ENCODE results near the gene PEX5L. TPM values are rescaled to one million over a fixed set of nuclear protein-coding genes. Genes with fewer than 3 reads are reported as not detected.

Gene PEX5L
- polyA plus RNA-seq, 1 of the 3 experiments (the other 2 are of a cell fraction), result not detected

- no peak for TF ChIP-seq USF2 (IDR thresholded peaks at IDR 0.05; ENCODE audit: borderline replicate concordance, low read depth, low read length)
Measured at GRCh38 chr3:179880868-179881267, 155.9 kb downstream of the PEX5L start (continued).

DNA sequence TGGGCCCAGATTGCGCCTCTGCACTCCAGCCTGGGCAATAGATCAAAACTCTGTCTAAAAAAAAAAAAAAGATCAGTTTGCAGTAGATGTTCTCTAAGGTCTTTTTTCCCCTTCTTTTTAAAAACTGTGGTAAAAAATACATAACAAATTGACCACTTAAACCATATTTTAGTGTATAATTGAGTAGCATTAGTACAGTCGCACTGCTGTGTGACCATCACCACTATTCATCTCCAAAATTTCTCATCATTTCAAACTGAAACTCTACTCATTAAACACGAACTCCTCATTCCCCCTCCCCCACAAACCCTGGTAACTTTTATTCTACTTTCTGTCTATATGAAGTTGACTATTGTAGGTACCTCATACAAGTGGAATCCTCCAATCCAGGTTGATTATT, 160.3 kb downstream of the PEX5L start:
- Histone ChIP-seq H3K4me3 (ENCODE audit: low read depth in 2 of 2, low read length in 1 of 2) (no peak overlapping the region), H3K9me3 (no peaks in the 10 kb centered on the region), H3K4me1 (ENCODE audit: control insufficient read depth in 1 of 2, insufficient read depth in 2 of 2, low read depth in 1 of 2, low read length in 1 of 2) (no peaks in the 10 kb centered on the region), H3F3A (replicated peaks; ENCODE audit: insufficient read depth) (no peaks in the 10 kb centered on the region), H3K9me2 (no peaks in the 10 kb centered on the region), H3K4me2 (no peak overlapping the region), H4K20me1 (ENCODE audit: insufficient read depth) (no peaks in the 10 kb centered on the region), H3K27me3 (ENCODE audit: insufficient read depth) (no peaks in the 10 kb centered on the region), H3K27ac (ENCODE audit: low read depth in 2 of 2, low read length in 1 of 2) (no peak overlapping the region), H3K9ac (no peak overlapping the region), H2AFZ (ENCODE audit: low read depth) (no peak overlapping the region), H3K36me3 (replicated peaks in 1 of 2; ENCODE audit: control insufficient read depth in 1 of 2, insufficient read depth in 2 of 2, low read length in 1 of 2) (no peaks in the 10 kb centered on the region), H3K79me2 (ENCODE audit: insufficient read depth) (no peaks in the 10 kb centered on the region; the same call in 1 of the 2 replicates)
- TF ChIP-seq, protein P1, sequence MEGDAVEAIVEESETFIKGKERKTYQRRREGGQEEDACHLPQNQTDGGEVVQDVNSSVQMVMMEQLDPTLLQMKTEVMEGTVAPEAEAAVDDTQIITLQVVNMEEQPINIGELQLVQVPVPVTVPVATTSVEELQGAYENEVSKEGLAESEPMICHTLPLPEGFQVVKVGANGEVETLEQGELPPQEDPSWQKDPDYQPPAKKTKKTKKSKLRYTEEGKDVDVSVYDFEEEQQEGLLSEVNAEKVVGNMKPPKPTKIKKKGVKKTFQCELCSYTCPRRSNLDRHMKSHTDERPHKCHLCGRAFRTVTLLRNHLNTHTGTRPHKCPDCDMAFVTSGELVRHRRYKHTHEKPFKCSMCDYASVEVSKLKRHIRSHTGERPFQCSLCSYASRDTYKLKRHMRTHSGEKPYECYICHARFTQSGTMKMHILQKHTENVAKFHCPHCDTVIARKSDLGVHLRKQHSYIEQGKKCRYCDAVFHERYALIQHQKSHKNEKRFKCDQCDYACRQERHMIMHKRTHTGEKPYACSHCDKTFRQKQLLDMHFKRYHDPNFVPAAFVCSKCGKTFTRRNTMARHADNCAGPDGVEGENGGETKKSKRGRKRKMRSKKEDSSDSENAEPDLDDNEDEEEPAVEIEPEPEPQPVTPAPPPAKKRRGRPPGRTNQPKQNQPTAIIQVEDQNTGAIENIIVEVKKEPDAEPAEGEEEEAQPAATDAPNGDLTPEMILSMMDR (IDR thresholded peaks at IDR 0.05), result no peak
- no peak for TF ChIP-seq JUND (IDR thresholded peaks at IDR 0.05)
- TF ChIP-seq FOXM1 (IDR thresholded peaks at IDR 0.05; ENCODE audit: low read depth), result no peak
- no peak for TF ChIP-seq MEF2A (IDR thresholded peaks at IDR 0.05; ENCODE audit: borderline replicate concordance, low read depth)
- TF ChIP-seq, protein P2, sequence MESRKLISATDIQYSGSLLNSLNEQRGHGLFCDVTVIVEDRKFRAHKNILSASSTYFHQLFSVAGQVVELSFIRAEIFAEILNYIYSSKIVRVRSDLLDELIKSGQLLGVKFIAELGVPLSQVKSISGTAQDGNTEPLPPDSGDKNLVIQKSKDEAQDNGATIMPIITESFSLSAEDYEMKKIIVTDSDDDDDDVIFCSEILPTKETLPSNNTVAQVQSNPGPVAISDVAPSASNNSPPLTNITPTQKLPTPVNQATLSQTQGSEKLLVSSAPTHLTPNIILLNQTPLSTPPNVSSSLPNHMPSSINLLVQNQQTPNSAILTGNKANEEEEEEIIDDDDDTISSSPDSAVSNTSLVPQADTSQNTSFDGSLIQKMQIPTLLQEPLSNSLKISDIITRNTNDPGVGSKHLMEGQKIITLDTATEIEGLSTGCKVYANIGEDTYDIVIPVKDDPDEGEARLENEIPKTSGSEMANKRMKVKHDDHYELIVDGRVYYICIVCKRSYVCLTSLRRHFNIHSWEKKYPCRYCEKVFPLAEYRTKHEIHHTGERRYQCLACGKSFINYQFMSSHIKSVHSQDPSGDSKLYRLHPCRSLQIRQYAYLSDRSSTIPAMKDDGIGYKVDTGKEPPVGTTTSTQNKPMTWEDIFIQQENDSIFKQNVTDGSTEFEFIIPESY (IDR thresholded peaks at IDR 0.05; ENCODE audit: borderline replicate concordance, low read depth), result no peak
- no peak for TF ChIP-seq GATA2 (CRISPR knock-in tag; IDR thresholded peaks at IDR 0.05)
- no peak for TF ChIP-seq EZH2phosphoT487 (IDR thresholded peaks at IDR 0.05; ENCODE audit: borderline replicate concordance, low read depth)
- DNase-seq, result no peak
- ChIA-PET CTCF (no interaction called here), POLR2A (no interaction called here)
- 47% methylated on average over 3 of the region's 3 CpGs for WGBS (ENCODE audit: low lambda C conversion rate)

DNA sequence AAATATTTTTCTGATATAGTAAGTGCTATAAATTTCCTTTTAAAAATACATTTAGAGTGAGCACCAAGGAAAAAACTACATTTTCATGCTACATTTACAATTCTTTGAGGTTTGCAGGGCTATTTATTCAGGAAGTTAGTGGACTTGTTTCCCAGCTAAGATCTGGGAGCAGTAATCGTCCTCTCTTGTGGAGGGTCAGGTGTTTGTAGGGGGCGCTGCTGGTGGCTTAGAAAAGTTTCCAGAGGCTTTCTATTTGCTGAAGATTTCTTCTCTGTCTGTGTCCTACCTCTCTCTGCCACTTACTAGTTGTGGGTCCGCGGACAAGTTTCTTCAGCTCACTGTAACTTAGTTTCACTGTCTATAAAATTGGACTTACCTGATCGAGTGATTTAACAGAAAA, 163.9 kb downstream of the PEX5L start:
- Histone ChIP-seq H3K4me2 (no peak overlapping the region), H3K9me2 (no peaks in the 10 kb centered on the region), H3K27ac (ENCODE audit: low read depth in 2 of 2, low read length in 1 of 2) (no peak overlapping the region), H3K4me1 (ENCODE audit: control insufficient read depth in 1 of 2, insufficient read depth in 2 of 2, low read depth in 1 of 2, low read length in 1 of 2) (no peaks in the 10 kb centered on the region; a peak in 1 of 4 replicates), H3K9ac (no peak overlapping the region), H2AFZ (ENCODE audit: low read depth) (no peak overlapping the region), H3K4me3 (ENCODE audit: low read depth in 2 of 2, low read length in 1 of 2) (no peak overlapping the region), H4K20me1 (ENCODE audit: insufficient read depth) (no peaks in the 10 kb centered on the region), H3K27me3 (ENCODE audit: insufficient read depth) (no peaks in the 10 kb centered on the region), H3K36me3 (replicated peaks in 1 of 2; ENCODE audit: control insufficient read depth in 1 of 2, insufficient read depth in 2 of 2, low read length in 1 of 2) (no peaks in the 10 kb centered on the region), H3K79me2 (ENCODE audit: insufficient read depth) (no peaks in the 10 kb centered on the region), H3F3A (replicated peaks; ENCODE audit: insufficient read depth) (no peaks in the 10 kb centered on the region), H3K9me3 (no peaks in the 10 kb centered on the region)
- ChIA-PET POLR2A (no interaction called here), CTCF (interaction anchor here (1.2 to 2.2 kb wide), 6 partner anchors 8 to 123 kb away, joined by 3 to 6 read pairs (median 4); no protein-coding TSS in a partner anchor)
- WGBS (ENCODE audit: low lambda C conversion rate), result 75% methylated on average over 5 of the region's 5 CpGs
- DNase-seq, result no peak
- no peak for TF ChIP-seq USF2 (IDR thresholded peaks at IDR 0.05; ENCODE audit: borderline replicate concordance, low read depth, low read length)
- TF ChIP-seq NRF1 (IDR thresholded peaks at IDR 0.05; ENCODE audit: low read depth, low read length), result no peak
- TF ChIP-seq TEAD4 (IDR thresholded peaks at IDR 0.05; ENCODE audit: borderline replicate concordance, insufficient read depth), result no peak
- no peak for TF ChIP-seq ELF1 (IDR thresholded peaks at IDR 0.05)
- TF ChIP-seq GATA2 (CRISPR knock-in tag; IDR thresholded peaks at IDR 0.05), result no peak
- no peak for TF ChIP-seq TAF1 (IDR thresholded peaks at IDR 0.05; ENCODE audit: borderline replicate concordance, low read depth, low read length)
- no peak for TF ChIP-seq SIN3A (IDR thresholded peaks at IDR 0.05; ENCODE audit: borderline replicate concordance, low read depth, low read length)
- no peak for TF ChIP-seq POLR2AphosphoS5 (IDR thresholded peaks at IDR 0.05; ENCODE audit: low read depth, low read length)
- TF ChIP-seq FOSL2 (IDR thresholded peaks at IDR 0.05; ENCODE audit: borderline replicate concordance, low read depth), result no peak
- no peak for TF ChIP-seq TCF12 (IDR thresholded peaks at IDR 0.05)
- TF ChIP-seq JUND (IDR thresholded peaks at IDR 0.05), result no peak
- TF ChIP-seq, protein P3, sequence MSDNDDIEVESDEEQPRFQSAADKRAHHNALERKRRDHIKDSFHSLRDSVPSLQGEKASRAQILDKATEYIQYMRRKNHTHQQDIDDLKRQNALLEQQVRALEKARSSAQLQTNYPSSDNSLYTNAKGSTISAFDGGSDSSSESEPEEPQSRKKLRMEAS (IDR thresholded peaks at IDR 0.05; ENCODE audit: low read depth), result no peak
- no peak for TF ChIP-seq MXI1 (IDR thresholded peaks at IDR 0.05; ENCODE audit: low read depth, low read length)
- TF ChIP-seq FOXM1 (IDR thresholded peaks at IDR 0.05; ENCODE audit: low read depth), result no peak

Data from SK-N-SH (cell line).